Cardiac muscle cell (in vitro differentiated cells and primary cell): ENCODE results near the gene ATRAID. TPM values are rescaled to one million over a fixed set of nuclear protein-coding genes. Genes with fewer than 3 reads are reported as not detected.

Experiments
- DNase-seq, 2 donors: peaks; one replicate each; pipeline versions ENCODE4 v3.0.0 to v3.0.0-alpha.2; 2010 to 2017; ENCODE audit warnings: low read depth in 1 of 2, low spot score in 1 of 2
- H3K27ac ChIP-seq: fragments of 200-600 bp; sonication (generic); 2 replicates; pipeline ENCODE4 v1.5.1; 2016
- H3K27me3 ChIP-seq: fragments of 200-600 bp; sonication (generic); 2 replicates; pipeline ENCODE4 v1.6.0; 2016; ENCODE audit warnings: control low read depth
- H3K36me3 ChIP-seq: fragments of 200-600 bp; sonication (generic); 2 replicates; pipeline ENCODE4 v1.5.1; 2016; ENCODE audit warnings: control low read depth
- H3K4me1 ChIP-seq: fragments of 200-600 bp; sonication (generic); 2 replicates; pipeline ENCODE4 v1.8.1; 2017; ENCODE audit warnings: low read depth, mild to moderate bottlenecking, mixed run types
- H3K4me3 ChIP-seq: fragments of 200-600 bp; sonication (generic); 2 replicates; pipeline ENCODE4 v1.5.1; 2016; ENCODE audit warnings: mild to moderate bottlenecking
- H3K9me3 ChIP-seq: fragments of 200-600 bp; sonication (generic); 2 replicates; pipeline ENCODE4 v1.5.1; 2017; ENCODE audit warnings: low read depth, mild to moderate bottlenecking, control low read depth
- CTCF ChIP-seq: IDR thresholded peaks from 2 replicates; pipeline ENCODE4 v1.5.1; 2012; ENCODE audit warnings: low read depth, mild to moderate bottlenecking, low read length
- polyA plus RNA-seq: library from polyadenylated mRNA; unstranded; fragments of >200 nt; fragmentation: Nextera tagmentation; extraction: Ambion mirVana; gene quantifications from 2 replicates; pipeline ENCODE4 v1.2.1, GENCODE V29; 2016
- total RNA-seq: library from RNA; depleted of rRNA; stranded (reverse); fragments of >200 nt; gene quantifications from 2 replicates; pipeline ENCODE4 v1.2.3, GENCODE V29; 2016

Gene ATRAID
- total and polyA plus RNA-seq, 2 experiments from 2014 or later, result 177 to 290 TPM

GRCh38 chr2:27179344-27180000, 32.4 kb upstream of the ATRAID start:
- DNase-seq, result no peak
- H3K27ac ChIP-seq, result no peak overlapping the region
- H3K4me1 ChIP-seq, result peaks cover 5% of the 10 kb centered on the region
- TF ChIP-seq CTCF, result no peak
- H3K9me3 ChIP-seq, result no peaks in the 10 kb centered on the region
- no peaks in the 10 kb centered on the region for H3K27me3 ChIP-seq
- H3K36me3 ChIP-seq, result no peaks in the 10 kb centered on the region
- no peak overlapping the region for H3K4me3 ChIP-seq

DNA sequence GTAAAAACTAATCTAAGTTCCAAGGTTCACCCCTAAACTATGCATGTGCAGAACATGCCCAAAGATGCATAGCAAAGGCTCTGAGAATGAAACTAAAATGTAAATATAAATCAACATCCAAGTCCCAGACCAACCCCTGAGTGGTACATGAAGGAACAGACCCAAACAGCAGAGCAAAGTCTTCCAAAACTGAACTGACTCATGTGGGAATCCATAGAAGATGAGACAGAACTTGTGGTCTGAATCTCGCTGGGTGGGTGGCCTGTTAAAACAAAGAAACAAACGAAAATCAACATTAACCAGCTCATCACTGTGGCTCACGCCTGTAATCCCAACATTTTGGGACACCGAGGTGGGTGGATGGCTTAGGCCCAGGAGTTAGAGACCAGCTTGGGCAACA, 29.5 kb upstream of the ATRAID start:
- Histone ChIP-seq H3K9me3 (no peaks in the 10 kb centered on the region), H3K4me3 (no peak overlapping the region), H3K4me1 (peaks cover 18% of the 10 kb centered on the region), H3K36me3 (no peaks in the 10 kb centered on the region), H3K27ac (no peak overlapping the region), H3K27me3 (no peaks in the 10 kb centered on the region)
- TF ChIP-seq CTCF, result no peak
- peak in 1 of 2 donors; percentile 25 for DNase-seq

DNA sequence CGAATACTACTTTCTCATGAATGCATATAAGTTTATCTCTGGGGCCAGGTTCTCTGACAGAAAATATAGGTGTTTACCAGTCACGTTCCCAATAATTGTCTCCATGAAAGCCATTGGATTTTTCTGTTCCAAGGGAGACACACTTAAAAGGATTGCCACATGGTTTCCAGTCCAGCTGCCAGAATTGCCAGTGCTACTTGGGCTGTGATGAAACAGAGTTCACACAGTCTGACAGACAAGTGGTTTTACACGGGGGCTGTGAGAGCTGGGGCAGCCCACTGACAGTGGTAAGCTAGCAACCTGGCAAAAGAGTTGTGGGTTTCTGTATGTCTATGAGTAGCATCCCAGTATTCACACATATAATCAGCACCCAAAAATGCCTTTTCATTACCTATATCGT, 27.7 kb upstream of the ATRAID start:
- no peaks in the 10 kb centered on the region for H3K9me3 ChIP-seq
- H3K4me1 ChIP-seq, result peaks cover 18% of the 10 kb centered on the region
- H3K4me3 ChIP-seq, result no peak overlapping the region
- DNase-seq, result peak; percentile 58 to 78
- H3K27ac ChIP-seq, result peak overlapping the region; percentile 14
- no peak for TF ChIP-seq CTCF
- H3K27me3 ChIP-seq, result no peaks in the 10 kb centered on the region
- H3K36me3 ChIP-seq, result no peaks in the 10 kb centered on the region

DNA sequence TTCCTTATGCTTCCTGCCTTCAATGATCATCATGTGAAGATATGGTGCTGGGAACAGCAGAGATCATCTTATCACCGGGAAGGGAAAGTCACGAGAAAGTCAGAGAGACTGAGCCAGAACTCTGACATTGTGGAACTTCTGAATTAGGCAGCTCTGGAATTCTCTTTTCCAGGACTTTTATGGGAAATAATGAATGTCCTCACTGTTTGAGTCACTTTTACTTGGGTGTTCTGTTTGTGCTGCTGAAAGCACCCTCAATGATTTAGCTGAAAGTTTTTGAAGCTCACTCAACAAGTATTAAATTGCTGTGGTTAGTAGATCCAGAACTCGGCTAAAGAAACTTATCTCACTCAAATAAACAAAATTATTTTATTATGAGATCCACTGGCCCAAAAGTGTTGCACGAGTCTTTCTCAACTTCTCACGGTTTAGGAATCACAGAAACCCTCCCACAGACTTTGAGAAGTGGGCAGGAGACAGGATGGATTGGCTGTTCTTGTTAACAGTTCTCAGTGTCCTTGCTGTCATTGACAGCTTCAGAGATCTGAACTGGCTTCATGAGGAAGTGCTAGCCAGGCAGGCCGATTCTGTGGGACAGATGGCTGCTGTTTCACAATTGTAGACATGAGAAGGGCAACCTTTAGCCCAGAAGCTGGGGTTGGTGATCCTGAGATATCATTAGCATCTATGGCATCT, 26.4 kb upstream of the ATRAID start:
- Histone ChIP-seq H3K36me3 (no peaks in the 10 kb centered on the region), H3K9me3 (no peaks in the 10 kb centered on the region), H3K27me3 (no peaks in the 10 kb centered on the region), H3K27ac (peak overlapping the region; percentile 24), H3K4me3 (no peak overlapping the region), H3K4me1 (peaks cover 18% of the 10 kb centered on the region)
- no peak for TF ChIP-seq CTCF
- DNase-seq, result peak; percentile 19 to 78

DNA sequence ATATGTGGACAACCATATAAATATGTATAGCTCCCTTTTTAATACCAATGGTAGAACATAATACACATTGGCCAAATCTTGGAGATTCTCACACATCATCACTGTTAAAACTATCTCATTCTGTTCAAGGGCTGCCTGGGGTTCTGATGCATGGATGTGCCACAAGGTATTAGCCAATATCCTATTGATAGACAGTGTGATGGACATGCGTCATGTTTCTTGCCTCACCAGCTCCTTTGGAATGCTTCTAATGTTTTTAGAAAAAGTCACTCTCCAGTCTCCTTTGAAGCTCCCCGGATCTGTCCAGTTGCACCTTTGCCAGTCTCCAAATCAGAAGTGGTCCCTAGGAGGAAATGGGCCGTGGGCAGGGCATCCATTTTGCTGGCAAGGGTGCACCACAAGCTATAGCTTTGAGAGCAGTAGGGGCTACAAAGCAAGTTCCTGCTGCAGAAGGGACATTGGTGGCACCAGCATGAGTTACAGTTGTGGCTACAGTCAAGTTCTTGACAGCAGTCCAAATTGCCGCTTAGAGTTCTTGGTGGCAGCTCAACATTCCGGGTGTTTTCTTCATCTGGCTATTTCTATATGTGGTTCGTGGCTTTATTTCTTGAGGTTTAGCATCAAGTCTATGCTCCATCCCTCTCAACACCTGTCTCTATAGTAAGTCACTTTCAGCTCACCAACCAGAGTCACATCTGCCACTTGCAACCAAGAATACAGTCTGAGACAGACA, 25.1 kb upstream of the ATRAID start:
- H3K4me3 ChIP-seq, result no peak overlapping the region
- no peaks in the 10 kb centered on the region for H3K36me3 ChIP-seq
- DNase-seq, result no peak
- H3K4me1 ChIP-seq, result peaks cover 18% of the 10 kb centered on the region
- no peak overlapping the region for H3K27ac ChIP-seq
- no peaks in the 10 kb centered on the region for H3K9me3 ChIP-seq
- TF ChIP-seq CTCF, result no peak
- H3K27me3 ChIP-seq, result no peaks in the 10 kb centered on the region
